Breast epithelium (tissue), 3 donors: Measurements from ENCODE around the gene CTNNA3.

Experiments
- CTCF ChIP-seq, 3 donors: fragments of 450-650 bp; IDR thresholded peaks; one replicate each; pipeline ENCODE4 v1.5.1; 2016 to 2017; ENCODE audit warnings: antibody characterized with exemption in 3 of 3, mild to moderate bottlenecking in 3 of 3, moderate library complexity in 3 of 3
- POLR2A ChIP-seq: fragments of 450-650 bp; IDR thresholded peaks from one replicate; pipeline ENCODE4 v1.6.1; 2016; ENCODE audit warnings: antibody characterized with exemption, mild to moderate bottlenecking, moderate library complexity

DNA sequence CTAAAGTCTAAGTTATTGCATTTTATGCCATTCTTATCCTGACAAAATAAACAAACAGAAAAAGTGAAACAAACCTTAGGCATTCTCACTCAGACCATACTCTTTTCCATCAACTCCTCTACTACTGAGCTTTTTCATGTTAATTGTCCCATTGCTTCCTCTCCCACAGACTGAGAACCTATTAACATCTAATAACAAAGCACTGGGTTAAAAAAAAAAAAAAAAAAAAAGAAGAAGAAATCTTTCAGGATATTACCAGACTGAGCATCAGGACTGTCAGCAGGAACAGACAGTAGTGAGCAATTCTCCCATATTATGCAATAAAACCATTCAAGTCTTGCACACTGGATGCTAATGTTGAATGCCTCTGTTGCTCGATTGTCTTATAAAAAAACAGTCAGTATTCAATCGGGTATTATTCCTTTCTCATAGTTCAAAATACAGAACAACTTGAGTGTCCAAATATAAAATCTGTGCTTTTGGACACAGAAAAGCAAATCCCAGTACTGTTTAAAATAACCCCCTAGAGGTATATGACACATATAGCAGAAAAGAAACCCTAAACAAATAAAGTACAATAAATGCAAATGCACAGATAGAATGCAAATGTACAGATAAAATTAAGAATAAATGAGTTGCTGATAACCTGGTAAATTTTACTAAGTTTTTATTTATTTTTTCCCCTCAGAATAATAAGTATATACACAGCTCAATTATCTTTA lies 1301.5 kb downstream of the CTNNA3 start:
- TF ChIP-seq CTCF (IDR thresholded peaks at IDR 0.05) = no peak
- no peak for TF ChIP-seq POLR2A
